GM19468 (cell line): ENCODE measurements around the gene CNNM1.

Source experiments
- ATAC-seq: cut with Tn5 transposase; IDR thresholded peaks from one replicate; pipeline ENCODE4 v1.9.1; 2021; ENCODE audit warnings: mild to moderate bottlenecking, moderate library complexity, moderate number of reproducible peaks; ENCODE audit not compliant: unreplicated experiment; ENCODE audit errors: extremely low read depth

The CNNM1 gene

GRCh38 chr10:99435986-99436638, 107.0 kb downstream of the CNNM1 start:
- no peak for ATAC-seq

- no peak for ATAC-seq
These were observed 109.7 kb downstream of the CNNM1 start for GRCh38 chr10:99438890-99439289.

GRCh38 chr10:99442394-99442793, 113.2 kb downstream of the CNNM1 start:
- no peak for ATAC-seq

- ATAC-seq, result no peak
These were observed 114.3 kb downstream of the CNNM1 start for GRCh38 chr10:99443500-99443899.
